NCI-H510A (cell line): ENCODE results near the gene NBEAL2.
"Not testable (repeated sequence)": the region's sequence is repeated elsewhere in the genome, so short reads cannot be mapped to it uniquely, and the experiment has no call there.

Experiments
- DNase-seq: peaks from one replicate; lab custom pipeline; 2025; lab: John Stamatoyannopoulos, UW

The NBEAL2 gene

GRCh38 chr3:47012342-47013230 lies 33.1 kb downstream of the NBEAL2 start:
- DNase-seq = no peak

GRCh38 chr3:47013231-47013630 lies 33.8 kb downstream of the NBEAL2 start:
- DNase-seq = no peak

DNA sequence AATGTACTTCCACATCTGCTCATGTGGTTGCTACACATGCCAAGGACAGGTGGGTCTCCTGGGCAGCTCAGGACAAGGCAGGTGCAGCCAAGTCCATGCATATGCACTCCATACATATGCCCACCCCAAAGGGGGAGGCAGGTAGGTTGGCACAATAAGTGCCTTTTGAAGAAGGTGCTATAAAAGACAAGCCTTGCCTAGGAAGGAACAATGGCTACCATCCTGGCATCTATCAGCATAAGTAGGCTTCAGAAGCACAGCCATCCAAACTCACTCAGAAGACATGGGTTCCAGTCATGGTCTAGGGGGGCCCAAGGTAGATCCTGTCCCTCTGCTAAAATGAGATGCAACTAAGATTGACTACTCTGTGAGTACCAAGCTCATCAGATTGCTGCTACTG lies 34.6 kb downstream of the NBEAL2 start:
- DNase-seq = no peak

- no peak for DNase-seq
Observed at GRCh38 chr3:47015151-47015550, 35.7 kb downstream of the NBEAL2 start.

GRCh38 chr3:47016086-47016933 lies 36.8 kb downstream of the NBEAL2 start:
- no peak for DNase-seq

GRCh38 chr3:47016934-47017435 lies 37.5 kb downstream of the NBEAL2 start:
- DNase-seq = no peak

GRCh38 chr3:47017504-47018268 lies 38.2 kb downstream of the NBEAL2 start:
- DNase-seq = no peak

DNA sequence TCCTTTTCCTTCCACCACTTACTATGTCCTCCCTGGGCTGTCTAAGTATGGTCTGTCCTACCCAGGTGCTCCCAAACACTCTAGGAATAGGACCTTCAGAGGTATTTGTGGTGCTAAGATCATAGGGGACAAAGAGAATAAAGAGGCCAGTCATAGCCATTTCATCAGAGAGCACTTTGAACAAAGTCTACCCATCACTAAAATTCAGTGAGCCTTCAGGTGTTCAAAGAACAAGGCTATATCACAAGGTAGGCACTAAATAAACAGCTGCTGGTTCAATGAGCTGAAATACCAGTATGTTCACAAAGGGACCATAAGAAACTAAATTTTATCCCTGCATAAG lies 38.8 kb downstream of the NBEAL2 start:
- no peak for DNase-seq

GRCh38 chr3:47019201-47019600 lies 39.7 kb downstream of the NBEAL2 start:
- no peak for DNase-seq

DNA sequence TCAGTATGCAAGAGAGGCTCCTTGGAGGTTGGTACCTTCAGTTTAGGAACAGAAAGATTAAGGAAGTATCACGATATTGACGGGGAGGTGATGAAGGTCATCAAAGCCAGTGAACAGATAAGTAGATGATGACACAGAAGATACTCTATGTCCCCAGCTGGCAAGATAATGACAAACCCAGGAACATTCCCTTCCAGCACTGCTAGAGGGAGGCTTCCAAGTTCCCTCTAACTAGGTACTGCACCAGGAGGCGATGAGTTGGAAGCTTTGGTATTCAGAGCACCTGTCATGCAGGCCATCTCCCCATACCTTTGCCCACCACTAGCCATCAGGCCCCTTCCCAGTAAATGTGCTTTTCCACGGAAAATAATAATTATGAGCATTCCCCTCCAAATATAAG lies 40.8 kb downstream of the NBEAL2 start:
- no peak for DNase-seq

DNA sequence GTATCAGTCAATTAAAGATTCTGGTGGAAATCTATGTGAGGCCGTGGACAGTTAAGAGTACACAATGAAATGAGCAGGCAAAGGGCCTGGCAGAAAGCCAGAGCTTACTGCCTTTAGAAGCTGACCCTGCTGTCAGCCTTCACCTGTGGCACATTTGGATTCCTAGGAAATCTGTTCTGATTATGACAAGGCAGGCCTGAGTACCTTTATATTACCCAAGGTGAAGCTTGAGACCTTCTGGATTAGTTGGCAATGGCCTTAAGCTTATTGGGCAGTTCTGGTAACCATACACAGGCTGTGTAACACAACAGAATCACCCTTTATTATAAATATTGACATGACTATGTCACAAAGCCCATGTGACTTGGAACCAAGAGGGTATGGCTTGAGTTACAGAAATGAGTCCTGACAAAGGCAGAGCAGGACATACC lies 43.2 kb downstream of the NBEAL2 start:
- no peak for DNase-seq

DNA sequence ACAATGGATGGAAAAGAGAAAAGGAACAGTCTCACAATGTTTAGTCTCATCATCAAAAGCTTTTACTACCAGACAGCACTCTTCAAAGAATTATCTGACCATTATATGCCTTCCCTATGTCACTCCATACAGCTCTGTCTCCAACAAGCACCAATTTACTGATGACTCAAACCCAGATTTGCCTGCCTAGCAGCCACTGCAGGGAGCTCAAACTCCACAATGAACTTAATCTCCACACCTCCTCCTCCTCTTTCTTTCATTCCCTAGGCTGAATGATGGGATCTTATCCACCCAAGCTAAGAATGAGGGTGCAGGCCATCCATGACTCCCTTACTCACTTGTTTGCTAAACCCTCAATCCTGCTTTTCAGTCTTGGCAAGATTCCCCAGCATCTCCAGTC lies 45.5 kb downstream of the NBEAL2 start:
- DNase-seq = no peak

DNA sequence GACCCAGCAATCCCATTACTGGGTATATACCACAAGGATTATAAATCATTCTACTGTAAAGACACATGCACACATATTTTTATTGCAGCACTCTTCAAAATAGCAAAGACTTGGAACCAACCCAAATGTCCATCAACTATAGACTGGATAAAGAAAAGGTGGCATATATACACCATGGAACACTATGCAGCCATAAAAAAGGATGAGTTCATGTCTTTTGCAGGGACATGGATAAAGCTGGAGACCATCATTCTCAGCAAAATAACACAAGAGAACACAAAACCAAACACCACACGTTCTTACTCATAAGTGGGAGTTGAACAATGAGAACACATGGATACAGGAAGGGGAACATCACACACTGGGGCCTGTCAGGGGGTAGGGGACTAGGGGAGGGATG lies 47.0 kb downstream of the NBEAL2 start:
- DNase-seq = not testable (repeated sequence)

GRCh38 chr3:47028146-47028545 lies 48.7 kb downstream of the NBEAL2 start:
- DNase-seq = no peak

GRCh38 chr3:47028667-47029066 lies 49.2 kb downstream of the NBEAL2 start:
- DNase-seq = no peak

DNA sequence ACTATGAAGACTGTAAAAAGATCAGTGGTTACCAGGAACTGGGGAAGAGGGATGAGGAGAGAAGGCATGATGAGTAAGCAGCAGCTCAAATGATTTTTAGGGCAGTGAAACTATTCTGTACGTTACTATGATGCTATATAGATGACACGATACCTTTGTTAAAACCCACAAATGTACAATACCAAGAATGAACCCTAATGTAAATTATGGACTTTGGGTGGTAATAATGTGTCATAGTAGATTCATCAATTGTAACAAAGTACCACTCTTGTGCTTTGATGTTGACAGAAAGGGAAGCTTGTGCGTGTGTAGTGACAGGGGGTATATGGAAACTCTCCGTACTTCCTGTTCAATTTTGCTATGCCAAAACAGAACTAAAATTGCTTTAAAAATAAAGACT lies 51.6 kb downstream of the NBEAL2 start:
- DNase-seq = not testable (repeated sequence)

GRCh38 chr3:47034868-47035489 lies 55.5 kb downstream of the NBEAL2 start:
- no peak for DNase-seq

DNA sequence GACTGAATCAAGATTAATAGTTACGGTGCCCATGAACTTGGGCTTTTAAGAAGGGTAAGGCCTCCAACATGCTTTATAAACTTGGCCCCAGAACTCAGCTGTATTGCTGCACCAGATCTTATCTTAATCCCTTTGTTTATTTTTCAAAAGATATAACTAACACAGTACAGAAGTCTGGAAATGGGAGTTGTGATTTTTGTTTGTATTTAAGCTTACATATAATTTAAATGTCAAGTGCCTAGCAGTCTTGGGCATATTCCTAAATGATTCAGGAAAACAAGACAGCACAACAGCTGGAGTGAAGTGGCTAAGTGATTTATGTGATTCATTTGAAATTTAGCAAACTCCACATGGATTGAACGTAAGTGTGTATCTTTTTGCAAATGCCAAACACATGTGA lies 56.2 kb downstream of the NBEAL2 start:
- DNase-seq = no peak

GRCh38 chr3:47036145-47036544 lies 56.7 kb downstream of the NBEAL2 start:
- no peak for DNase-seq

DNA sequence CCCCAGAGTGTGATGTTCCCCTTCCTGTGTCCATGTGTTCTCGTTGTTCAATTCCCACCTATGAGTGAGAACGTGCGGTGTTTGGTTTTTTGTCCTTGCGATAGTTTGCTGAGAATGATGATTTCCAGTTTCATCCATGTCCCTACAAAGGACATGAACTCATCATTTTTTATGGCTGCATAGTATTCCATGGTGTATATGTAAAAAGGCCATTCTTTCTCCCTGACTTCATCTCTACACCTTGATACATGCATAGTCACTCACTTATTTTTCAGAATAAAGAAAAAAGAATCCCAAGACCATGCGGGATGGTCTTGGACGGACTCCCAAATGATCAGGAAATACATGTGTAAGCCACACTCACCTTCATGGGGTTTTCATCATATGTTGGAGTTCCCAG lies 57.8 kb downstream of the NBEAL2 start:
- not testable (repeated sequence) for DNase-seq

GRCh38 chr3:47041114-47041513 lies 61.6 kb downstream of the NBEAL2 start:
- no peak for DNase-seq
